ENCODE data around the gene LMNA. TPM values are rescaled to one million over a fixed set of nuclear protein-coding genes. Genes with fewer than 3 reads are reported as not detected.

The LMNA gene
- polyA plus RNA-seq, 1 experiment = 840 TPM

- CTCF ChIA-PET = interaction anchor here (0.5 to 27.9 kb wide), 20 partner anchors 8 to 247 kb away, joined by 3 to 983 read pairs (median 5); partner anchors contain the start of genes LMNA, PAQR6 and SLC25A44
- TF ChIP-seq CTCF (IDR thresholded peaks at IDR 0.05; ENCODE audit: insufficient read depth, low read depth, low read length) = no peak
- POLR2A ChIA-PET = no interaction called here
- Histone ChIP-seq H3K4me3 (ENCODE audit: low read depth, low read length) (no peak overlapping the region), H3K36me3 (ENCODE audit: control insufficient read depth, insufficient read depth, low read length) (no peaks in the 10 kb centered on the region; the same call in 1 of the 2 replicates), H3K27me3 (ENCODE audit: control insufficient read depth, insufficient read depth, low read length) (no peaks in the 10 kb centered on the region)
- DNase-seq (ENCODE audit: low read depth) = no peak
Observed at GRCh38 chr1:156095906-156096508, 18.5 kb upstream of the LMNA start.

- no peak for DNase-seq (ENCODE audit: low read depth)
- Histone ChIP-seq H3K4me3 (ENCODE audit: low read depth, low read length) (no peak overlapping the region), H3K27me3 (ENCODE audit: control insufficient read depth, insufficient read depth, low read length) (no peaks in the 10 kb centered on the region), H3K36me3 (ENCODE audit: control insufficient read depth, insufficient read depth, low read length) (no peaks in the 10 kb centered on the region; the same call in 1 of the 2 replicates)
- TF ChIP-seq CTCF (IDR thresholded peaks at IDR 0.05; ENCODE audit: insufficient read depth, low read depth, low read length) = peak; percentile 99
- POLR2A ChIA-PET = no interaction called here
- CTCF ChIA-PET = interaction anchor here (0.6 to 27.9 kb wide), 26 partner anchors 8 to 261 kb away, joined by 3 to 983 read pairs (median 4); partner anchors contain the start of genes LMNA, PAQR6, PMF1 and SLC25A44
Observed at GRCh38 chr1:156096640-156097391, 17.7 kb upstream of the LMNA start.

- POLR2A ChIA-PET = no interaction called here
- no peaks in the 10 kb centered on the region; the same call in 1 of the 2 replicates for H3K36me3 ChIP-seq (ENCODE audit: control insufficient read depth, insufficient read depth, low read length)
- H3K27me3 ChIP-seq (ENCODE audit: control insufficient read depth, insufficient read depth, low read length) = no peaks in the 10 kb centered on the region
- CTCF ChIA-PET = interaction anchor here (0.9 to 27.9 kb wide), 13 partner anchors 8 to 149 kb away, joined by 3 to 983 read pairs (median 9); partner anchors contain the start of genes LMNA, PAQR6 and PMF1
- H3K4me3 ChIP-seq (ENCODE audit: low read depth, low read length) = no peak overlapping the region
- TF ChIP-seq CTCF (IDR thresholded peaks at IDR 0.05; ENCODE audit: insufficient read depth, low read depth, low read length) = no peak
- no peak for DNase-seq (ENCODE audit: low read depth)
Observed at GRCh38 chr1:156097499-156098178, 16.9 kb upstream of the LMNA start.

GRCh38 chr1:156098784-156099183, 15.7 kb upstream of the LMNA start:
- TF ChIP-seq CTCF (IDR thresholded peaks at IDR 0.05; ENCODE audit: insufficient read depth, low read depth, low read length) = no peak
- no peak for DNase-seq (ENCODE audit: low read depth)
- ChIA-PET POLR2A (no interaction called here), CTCF (interaction anchor here (0.6 to 27.9 kb wide), 5 partner anchors 8 to 382 kb away, joined by 4 to 983 read pairs (median 10); partner anchors contain the start of gene LMNA)
- no peak overlapping the region for H3K4me3 ChIP-seq (ENCODE audit: low read depth, low read length)
- H3K36me3 ChIP-seq (ENCODE audit: control insufficient read depth, insufficient read depth, low read length) = no peaks in the 10 kb centered on the region; the same call in 1 of the 2 replicates
- no peaks in the 10 kb centered on the region for H3K27me3 ChIP-seq (ENCODE audit: control insufficient read depth, insufficient read depth, low read length)

All from BJ (cell line).